HEK293 (cell line): ENCODE data around the gene TSACC.

Experiments
- CTCF ChIA-PET: fragments of 350-600 bp; formaldehyde crosslinking; extraction: SDS; loops from one replicate; lab custom pipeline; 2021; ENCODE audit warnings: antibody characterized with exemption; lab: Yijun Ruan, JAX
- POLR2A ChIA-PET: fragments of 300-600 bp; formaldehyde crosslinking; extraction: SDS; loops from one replicate; lab custom pipeline; 2020; ENCODE audit warnings: antibody characterized with exemption, inconsistent platforms; lab: Yijun Ruan, JAX
- H3K27ac ChIP-seq: fragments of 200-500 bp; sonication (Bioruptor generic); 2 replicates; pipeline ENCODE4 v1.5.1; 2014; ENCODE audit warnings: low read depth, low read length, control low read depth, inconsistent platforms; ENCODE audit errors: extremely low read depth
- H3K36me3 ChIP-seq, 2 experiments: fragments of 200-500 bp in 1 of 2; sonication (Bioruptor generic) in 1 of 2; 1 replicate in 1 of 2; 2 replicates in 1 of 2; pipeline ENCODE4 v1.5.1; 2014 to 2017; ENCODE audit warnings: inconsistent platforms in 2 of 2, low read length in 2 of 2; ENCODE audit not compliant: control insufficient read depth in 2 of 2, insufficient read depth in 1 of 2
- H3K4me1 ChIP-seq: fragments of 200-500 bp; sonication (Bioruptor generic); 2 replicates; pipeline ENCODE4 v1.5.1; 2014; ENCODE audit warnings: mild to moderate bottlenecking, low read length, inconsistent platforms; ENCODE audit not compliant: control insufficient read depth, insufficient read depth
- H3K4me3 ChIP-seq: 2 replicates; pipeline ENCODE4 v1.5.1; 2011; ENCODE audit warnings: low read depth, mild to moderate bottlenecking, control low read depth, low read length, moderate library complexity
- H3K9me3 ChIP-seq: fragments of 200-500 bp; sonication (Bioruptor generic); 2 replicates; pipeline ENCODE4 v1.5.1; 2014; ENCODE audit warnings: low read depth, low read length, inconsistent platforms; ENCODE audit not compliant: control insufficient read depth, insufficient read depth
- BCL11B ChIP-seq: fragments of 450-650 bp; formaldehyde crosslinking; IDR thresholded peaks from 2 replicates; pipeline ENCODE4 v1.5.1; 2016; ENCODE audit warnings: low read depth, missing biosample characterization, missing genetic modification characterization
- GLIS1 ChIP-seq: fragments of 450-650 bp; formaldehyde crosslinking; IDR thresholded peaks from 2 replicates; pipeline ENCODE4 v1.5.1; 2016; ENCODE audit warnings: missing biosample characterization, missing genetic modification characterization
- TCF7L2 ChIP-seq: IDR thresholded peaks from 2 replicates; pipeline ENCODE4 v1.6.1; 2011; ENCODE audit warnings: low read depth, mild to moderate bottlenecking, inconsistent platforms, low read length, moderate library complexity, borderline replicate concordance
- ZBTB8A ChIP-seq: fragments of 450-650 bp; formaldehyde crosslinking; IDR thresholded peaks from 2 replicates; pipeline ENCODE4 v1.5.1; 2016; ENCODE audit warnings: missing biosample characterization, missing genetic modification characterization
- ZFP37 ChIP-seq: fragments of 450-650 bp; formaldehyde crosslinking; IDR thresholded peaks from 2 replicates; pipeline ENCODE4 v1.5.1; 2016; ENCODE audit warnings: missing biosample characterization, missing genetic modification characterization
- ZNF175 ChIP-seq: fragments of 450-650 bp; formaldehyde crosslinking; IDR thresholded peaks from 2 replicates; pipeline ENCODE4 v1.5.1; 2016; ENCODE audit warnings: missing biosample characterization, missing genetic modification characterization
- ZNF221 ChIP-seq: fragments of 450-650 bp; formaldehyde crosslinking; IDR thresholded peaks from 2 replicates; pipeline ENCODE4 v1.5.1; 2017; ENCODE audit warnings: missing biosample characterization, missing genetic modification characterization, borderline replicate concordance
- ZNF311 ChIP-seq: fragments of 450-650 bp; formaldehyde crosslinking; IDR thresholded peaks from 2 replicates; pipeline ENCODE4 v1.5.1; 2017; ENCODE audit warnings: missing biosample characterization, missing genetic modification characterization, borderline replicate concordance
- ZNF426 ChIP-seq: fragments of 450-650 bp; formaldehyde crosslinking; IDR thresholded peaks from 2 replicates; pipeline ENCODE4 v1.5.1; 2017; ENCODE audit warnings: missing biosample characterization, missing genetic modification characterization, mild to moderate bottlenecking, inconsistent platforms, moderate library complexity
- ZNF521 ChIP-seq: fragments of 450-650 bp; formaldehyde crosslinking; IDR thresholded peaks from 2 replicates; pipeline ENCODE4 v1.5.1; 2017; ENCODE audit warnings: missing biosample characterization, mild to moderate bottlenecking, missing genetic modification characterization
- ZNF530 ChIP-seq: fragments of 450-650 bp; formaldehyde crosslinking; IDR thresholded peaks from 2 replicates; pipeline ENCODE4 v1.5.1; 2016; ENCODE audit warnings: low read depth, missing biosample characterization, missing genetic modification characterization
- ZNF600 ChIP-seq: fragments of 450-650 bp; formaldehyde crosslinking; IDR thresholded peaks from 2 replicates; pipeline ENCODE4 v1.5.1; 2016; ENCODE audit warnings: missing biosample characterization, missing genetic modification characterization
- ZNF76 ChIP-seq: fragments of 450-650 bp; formaldehyde crosslinking; IDR thresholded peaks from 2 replicates; pipeline ENCODE4; 2016; ENCODE audit warnings: low read depth, missing biosample characterization, missing genetic modification characterization, borderline replicate concordance
- ZNF791 ChIP-seq: fragments of 450-650 bp; formaldehyde crosslinking; IDR thresholded peaks from 2 replicates; pipeline ENCODE4 v1.5.1; 2016; ENCODE audit warnings: missing biosample characterization, missing genetic modification characterization
- ZSCAN23 ChIP-seq: fragments of 450-650 bp; formaldehyde crosslinking; IDR thresholded peaks from 2 replicates; pipeline ENCODE4 v1.5.1; 2016; ENCODE audit warnings: missing biosample characterization, missing genetic modification characterization
- TF ChIP-seq, protein P1 (sequence below): fragments of 450-650 bp; formaldehyde crosslinking; IDR thresholded peaks from 2 replicates; pipeline ENCODE4 v1.5.1; 2017; ENCODE audit warnings: missing biosample characterization, missing genetic modification characterization
- TF ChIP-seq, protein P2 (sequence below): fragments of 450-650 bp; formaldehyde crosslinking; IDR thresholded peaks from 2 replicates; pipeline ENCODE4 v1.5.1; 2016; ENCODE audit warnings: missing biosample characterization, missing genetic modification characterization
- TF ChIP-seq, protein P3 (sequence below): fragments of 450-650 bp; formaldehyde crosslinking; IDR thresholded peaks from 2 replicates; pipeline ENCODE4 v1.5.1; 2016; ENCODE audit warnings: missing biosample characterization, missing genetic modification characterization
- TF ChIP-seq, protein P4 (sequence below): sonication (generic); formaldehyde crosslinking; IDR thresholded peaks from 2 replicates; pipeline ENCODE4 v1.8.1; 2022; ENCODE audit warnings: mild to moderate bottlenecking, moderate library complexity, missing genetic modification reagents
- TF ChIP-seq, protein P5 (sequence below): fragments of 450-650 bp; formaldehyde crosslinking; IDR thresholded peaks from 2 replicates; pipeline ENCODE4 v1.5.1; 2016; ENCODE audit warnings: missing biosample characterization, missing genetic modification characterization

The TSACC gene

DNA sequence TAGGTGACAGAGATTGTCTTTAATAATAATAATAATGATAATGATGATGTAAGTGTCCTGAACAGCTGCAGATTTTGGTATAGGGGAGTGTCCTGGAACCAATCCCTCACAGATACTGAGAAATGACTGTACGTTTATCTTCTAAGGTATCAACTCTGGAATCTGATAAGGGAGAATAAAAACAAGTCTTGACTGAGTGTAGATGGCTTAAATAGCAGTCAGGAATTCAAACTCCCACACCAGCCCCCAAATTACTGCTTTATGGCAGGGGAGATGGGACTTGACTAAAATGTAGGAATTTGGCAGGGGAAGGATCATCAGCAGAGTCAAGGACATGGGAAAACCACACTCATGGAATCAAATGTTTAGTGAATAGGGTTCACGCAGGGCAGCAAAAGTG, 33.1 kb upstream of the TSACC start (continued):
- TF ChIP-seq, protein P1, sequence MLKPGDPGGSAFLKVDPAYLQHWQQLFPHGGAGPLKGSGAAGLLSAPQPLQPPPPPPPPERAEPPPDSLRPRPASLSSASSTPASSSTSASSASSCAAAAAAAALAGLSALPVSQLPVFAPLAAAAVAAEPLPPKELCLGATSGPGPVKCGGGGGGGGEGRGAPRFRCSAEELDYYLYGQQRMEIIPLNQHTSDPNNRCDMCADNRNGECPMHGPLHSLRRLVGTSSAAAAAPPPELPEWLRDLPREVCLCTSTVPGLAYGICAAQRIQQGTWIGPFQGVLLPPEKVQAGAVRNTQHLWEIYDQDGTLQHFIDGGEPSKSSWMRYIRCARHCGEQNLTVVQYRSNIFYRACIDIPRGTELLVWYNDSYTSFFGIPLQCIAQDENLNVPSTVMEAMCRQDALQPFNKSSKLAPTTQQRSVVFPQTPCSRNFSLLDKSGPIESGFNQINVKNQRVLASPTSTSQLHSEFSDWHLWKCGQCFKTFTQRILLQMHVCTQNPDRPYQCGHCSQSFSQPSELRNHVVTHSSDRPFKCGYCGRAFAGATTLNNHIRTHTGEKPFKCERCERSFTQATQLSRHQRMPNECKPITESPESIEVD (tag by site-specific recombination): no peak
- TF ChIP-seq ZNF426: no peak
- no peak for TF ChIP-seq TCF7L2
- no peak for TF ChIP-seq ZBTB8A (tag by site-specific recombination)
- TF ChIP-seq ZNF791 (tag by site-specific recombination): no peak
- TF ChIP-seq ZNF311: no peak
- no peak for TF ChIP-seq GLIS1 (tag by site-specific recombination)
- TF ChIP-seq ZNF221 (tag by site-specific recombination): no peak
- TF ChIP-seq, all 188 proteins: peak for 0

DNA sequence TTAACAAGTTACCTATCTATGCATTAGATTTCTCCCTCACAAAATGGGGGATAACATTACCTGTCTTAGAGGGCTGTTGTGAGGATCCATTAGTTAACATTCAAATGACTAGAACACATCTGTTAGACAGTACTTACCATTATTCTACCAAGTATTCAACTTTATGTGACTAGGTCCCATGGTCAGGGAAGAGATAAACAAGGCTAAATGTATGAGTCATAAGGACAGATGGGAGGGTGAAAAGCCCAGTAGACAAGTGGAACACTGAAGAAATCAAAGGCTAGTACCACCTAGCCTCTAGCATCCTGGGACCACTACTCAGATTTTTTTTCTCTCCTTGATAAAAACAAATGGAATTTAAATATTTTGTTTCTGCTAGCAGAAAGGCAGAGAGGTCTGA, 30.2 kb upstream of the TSACC start:
- POLR2A ChIA-PET: no interaction called here
- H3K27ac ChIP-seq: no peak overlapping the region
- no peaks in the 10 kb centered on the region for H3K9me3 ChIP-seq
- no peaks in the 10 kb centered on the region for H3K4me1 ChIP-seq
- H3K4me3 ChIP-seq: no peak overlapping the region
- TF ChIP-seq, protein P2, sequence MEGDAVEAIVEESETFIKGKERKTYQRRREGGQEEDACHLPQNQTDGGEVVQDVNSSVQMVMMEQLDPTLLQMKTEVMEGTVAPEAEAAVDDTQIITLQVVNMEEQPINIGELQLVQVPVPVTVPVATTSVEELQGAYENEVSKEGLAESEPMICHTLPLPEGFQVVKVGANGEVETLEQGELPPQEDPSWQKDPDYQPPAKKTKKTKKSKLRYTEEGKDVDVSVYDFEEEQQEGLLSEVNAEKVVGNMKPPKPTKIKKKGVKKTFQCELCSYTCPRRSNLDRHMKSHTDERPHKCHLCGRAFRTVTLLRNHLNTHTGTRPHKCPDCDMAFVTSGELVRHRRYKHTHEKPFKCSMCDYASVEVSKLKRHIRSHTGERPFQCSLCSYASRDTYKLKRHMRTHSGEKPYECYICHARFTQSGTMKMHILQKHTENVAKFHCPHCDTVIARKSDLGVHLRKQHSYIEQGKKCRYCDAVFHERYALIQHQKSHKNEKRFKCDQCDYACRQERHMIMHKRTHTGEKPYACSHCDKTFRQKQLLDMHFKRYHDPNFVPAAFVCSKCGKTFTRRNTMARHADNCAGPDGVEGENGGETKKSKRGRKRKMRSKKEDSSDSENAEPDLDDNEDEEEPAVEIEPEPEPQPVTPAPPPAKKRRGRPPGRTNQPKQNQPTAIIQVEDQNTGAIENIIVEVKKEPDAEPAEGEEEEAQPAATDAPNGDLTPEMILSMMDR: no peak
- TF ChIP-seq ZNF175 (tag by site-specific recombination): no peak
- no peak for TF ChIP-seq ZSCAN23 (tag by site-specific recombination)
- TF ChIP-seq ZNF600: no peak
- TF ChIP-seq, protein P3, sequence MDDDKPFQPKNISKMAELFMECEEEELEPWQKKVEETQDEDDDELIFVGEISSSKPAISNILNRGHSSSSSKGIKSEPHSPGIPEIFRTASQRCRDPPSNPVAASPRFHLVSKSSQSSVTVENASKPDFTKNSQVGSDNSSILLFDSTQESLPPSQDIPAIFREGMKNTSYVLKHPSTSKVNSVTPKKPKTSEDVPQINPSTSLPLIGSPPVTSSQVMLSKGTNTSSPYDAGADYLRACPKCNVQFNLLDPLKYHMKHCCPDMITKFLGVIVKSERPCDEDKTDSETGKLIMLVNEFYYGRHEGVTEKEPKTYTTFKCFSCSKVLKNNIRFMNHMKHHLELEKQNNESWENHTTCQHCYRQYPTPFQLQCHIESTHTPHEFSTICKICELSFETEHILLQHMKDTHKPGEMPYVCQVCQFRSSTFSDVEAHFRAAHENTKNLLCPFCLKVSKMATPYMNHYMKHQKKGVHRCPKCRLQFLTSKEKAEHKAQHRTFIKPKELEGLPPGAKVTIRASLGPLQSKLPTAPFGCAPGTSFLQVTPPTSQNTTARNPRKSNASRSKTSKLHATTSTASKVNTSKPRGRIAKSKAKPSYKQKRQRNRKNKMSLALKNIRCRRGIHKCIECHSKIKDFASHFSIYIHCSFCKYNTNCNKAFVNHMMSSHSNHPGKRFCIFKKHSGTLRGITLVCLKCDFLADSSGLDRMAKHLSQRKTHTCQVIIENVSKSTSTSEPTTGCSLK (tag by site-specific recombination): no peak
- no peak for TF ChIP-seq BCL11B (tag by site-specific recombination)
- TF ChIP-seq, protein P4, sequence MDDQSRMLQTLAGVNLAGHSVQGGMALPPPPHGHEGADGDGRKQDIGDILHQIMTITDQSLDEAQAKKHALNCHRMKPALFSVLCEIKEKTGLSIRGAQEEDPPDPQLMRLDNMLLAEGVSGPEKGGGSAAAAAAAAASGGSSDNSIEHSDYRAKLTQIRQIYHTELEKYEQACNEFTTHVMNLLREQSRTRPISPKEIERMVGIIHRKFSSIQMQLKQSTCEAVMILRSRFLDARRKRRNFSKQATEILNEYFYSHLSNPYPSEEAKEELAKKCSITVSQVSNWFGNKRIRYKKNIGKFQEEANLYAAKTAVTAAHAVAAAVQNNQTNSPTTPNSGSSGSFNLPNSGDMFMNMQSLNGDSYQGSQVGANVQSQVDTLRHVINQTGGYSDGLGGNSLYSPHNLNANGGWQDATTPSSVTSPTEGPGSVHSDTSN (CRISPR knock-in tag): no peak
- TF ChIP-seq, protein P5, sequence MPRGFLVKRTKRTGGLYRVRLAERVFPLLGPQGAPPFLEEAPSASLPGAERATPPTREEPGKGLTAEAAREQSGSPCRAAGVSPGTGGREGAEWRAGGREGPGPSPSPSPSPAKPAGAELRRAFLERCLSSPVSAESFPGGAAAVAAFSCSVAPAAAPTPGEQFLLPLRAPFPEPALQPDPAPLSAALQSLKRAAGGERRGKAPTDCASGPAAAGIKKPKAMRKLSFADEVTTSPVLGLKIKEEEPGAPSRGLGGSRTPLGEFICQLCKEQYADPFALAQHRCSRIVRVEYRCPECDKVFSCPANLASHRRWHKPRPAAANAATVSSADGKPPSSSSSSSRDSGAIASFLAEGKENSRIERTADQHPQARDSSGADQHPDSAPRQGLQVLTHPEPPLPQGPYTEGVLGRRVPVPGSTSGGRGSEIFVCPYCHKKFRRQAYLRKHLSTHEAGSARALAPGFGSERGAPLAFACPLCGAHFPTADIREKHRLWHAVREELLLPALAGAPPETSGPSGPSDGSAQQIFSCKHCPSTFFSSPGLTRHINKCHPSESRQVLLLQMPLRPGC: no peak
- no peak for TF ChIP-seq ZNF76 (tag by site-specific recombination)
- TF ChIP-seq, protein P1 (tag by site-specific recombination): no peak
- no peak for TF ChIP-seq ZNF530 (tag by site-specific recombination)
- TF ChIP-seq ZNF521: no peak
- TF ChIP-seq ZFP37: no peak
- H3K36me3 ChIP-seq: peaks cover 74 to 80% of the 10 kb centered on the region in 2 experiments
- CTCF ChIA-PET: interaction anchor here (1.0 kb wide), 1 partner anchor 11 kb away, joined by 3 read pairs; no protein-coding TSS in a partner anchor
